Medulla oblongata (tissue), 1 donor: Measurements from ENCODE around the gene ZNF311.

Experiments used
- DNase-seq: peaks from one replicate; pipeline ENCODE4 v3.0.0-alpha.2; 2015; ENCODE audit errors: extremely low spot score

ZNF311 gene

DNA sequence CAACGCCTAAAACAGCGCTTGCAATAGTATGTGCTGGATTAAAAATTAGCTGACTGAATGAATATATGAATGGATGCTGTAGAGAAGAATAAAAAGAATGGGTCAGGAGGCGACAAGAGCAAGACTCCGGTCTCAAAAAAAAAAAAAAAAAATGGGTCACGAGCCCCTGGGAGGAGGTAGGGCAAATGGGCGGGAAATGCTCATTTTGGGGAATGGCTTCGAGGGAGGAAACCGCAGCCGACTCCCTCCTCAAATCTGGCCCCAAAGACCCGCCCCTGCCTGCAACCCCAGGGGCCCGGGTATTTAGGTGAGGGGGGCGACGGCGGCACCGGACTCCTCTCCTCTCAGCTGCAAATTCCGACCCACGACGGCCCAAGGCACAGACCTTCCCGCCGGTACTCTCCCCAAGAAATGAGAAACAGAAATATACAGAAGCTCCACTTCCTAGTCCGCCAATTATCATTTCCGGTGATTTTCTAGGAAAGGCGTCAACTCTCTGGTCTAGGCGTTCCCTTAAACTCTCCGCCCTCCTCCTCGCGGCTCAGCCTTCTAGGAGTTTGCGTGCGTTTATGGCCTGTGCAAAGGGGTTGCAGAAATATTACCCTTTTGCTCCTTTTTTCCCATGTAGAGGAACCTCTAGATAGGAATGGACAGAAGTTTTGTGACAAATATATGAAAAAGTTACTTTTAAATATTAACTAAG lies at the start of gene ZNF311:
Gene ZNF311, minus strand, starts transcription at position 133 of the 703 bp plus-strand sequence. CDS start 1,361 bp downstream, outside the sequence.
- peak; percentile 83 for DNase-seq

- no peak for DNase-seq
Observed at GRCh38 chr6:29051680-29052079, 46.6 kb upstream of the ZNF311 start.

- DNase-seq, result no peak
Observed at GRCh38 chr6:29045075-29045474, 40.0 kb upstream of the ZNF311 start, which contains the start of gene OR2W1. OR2W1 (minus strand) TSS chr6:29045175; CDS start chr6:29045175, 0 bp downstream.

GRCh38 chr6:29035951-29036350 lies 30.8 kb upstream of the ZNF311 start:
- DNase-seq, result no peak

GRCh38 chr6:29028821-29029220 lies 23.7 kb upstream of the ZNF311 start:
- DNase-seq, result no peak

DNA sequence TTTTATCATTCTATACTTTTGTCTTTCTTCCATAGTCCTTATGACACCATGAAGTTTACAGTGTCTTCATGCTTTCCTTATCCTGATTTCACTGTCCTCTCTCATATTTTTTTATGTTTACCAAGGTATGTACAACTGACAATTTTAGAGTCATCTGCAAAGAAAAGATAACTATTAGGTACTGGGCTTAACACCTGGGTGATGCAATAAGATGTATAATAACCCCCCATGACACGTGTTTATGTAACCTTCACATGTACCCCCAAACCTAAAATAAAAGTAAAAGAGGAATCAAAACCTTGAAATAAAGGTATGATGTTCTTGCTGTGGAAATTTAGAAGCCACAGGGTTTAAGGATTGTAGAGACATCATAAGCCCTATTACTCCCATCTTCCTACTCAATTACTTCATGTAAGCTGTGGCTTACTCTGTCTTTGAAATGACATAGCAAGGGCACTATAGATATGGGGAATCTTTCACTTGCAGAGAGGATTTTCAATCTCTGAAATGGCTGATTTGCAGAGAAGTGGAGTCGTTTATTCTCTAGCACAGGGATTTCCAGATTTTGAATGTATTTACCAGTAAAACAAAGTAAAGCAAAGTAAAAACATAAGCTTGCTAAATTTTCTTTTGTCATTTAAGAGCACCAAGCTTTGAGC lies 20.9 kb upstream of the ZNF311 start:
- DNase-seq, result no peak

DNA sequence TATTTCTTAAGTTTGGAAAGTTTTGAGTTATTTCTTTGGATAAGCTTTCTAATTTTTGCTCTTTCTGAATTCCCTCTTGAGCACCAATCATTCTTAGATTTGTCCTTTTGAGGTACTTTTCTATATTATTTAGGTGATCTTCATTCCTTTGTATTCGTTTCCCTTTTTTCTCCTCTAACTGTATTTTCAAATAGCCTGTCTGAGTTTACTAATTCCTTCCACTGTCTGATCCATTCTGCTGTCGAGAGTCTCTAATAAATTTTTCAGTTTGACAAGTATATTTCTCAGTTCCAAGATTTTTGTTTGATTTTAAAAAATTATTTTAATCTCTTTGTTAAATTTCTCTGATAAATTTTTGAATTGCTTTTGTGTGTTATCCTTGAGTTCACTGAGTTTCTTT lies 16.3 kb upstream of the ZNF311 start:
- DNase-seq, result no peak

- no peak for DNase-seq
Observed at GRCh38 chr6:29019629-29020028, 14.5 kb upstream of the ZNF311 start.

DNA sequence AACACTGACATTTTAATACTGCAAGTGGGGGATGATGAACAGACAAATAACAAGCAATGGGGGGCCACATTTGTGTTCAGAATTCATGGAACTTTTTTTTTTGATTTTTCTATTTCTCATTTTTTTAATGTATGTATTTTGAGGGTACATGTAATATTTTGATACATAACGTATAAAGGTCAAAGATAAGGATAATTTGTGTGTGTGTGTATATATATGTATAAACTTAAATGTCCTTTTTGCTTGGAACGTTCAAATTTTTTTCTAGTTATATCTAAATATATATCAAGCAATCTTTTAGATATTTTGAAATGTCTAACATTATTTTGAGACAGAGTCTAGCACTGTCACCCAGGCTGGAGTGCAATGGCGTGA lies 12.3 kb upstream of the ZNF311 start:
- DNase-seq, result no peak

- DNase-seq, result peak; percentile 89
Observed at GRCh38 chr6:29016559-29017427, 11.7 kb upstream of the ZNF311 start.

DNA sequence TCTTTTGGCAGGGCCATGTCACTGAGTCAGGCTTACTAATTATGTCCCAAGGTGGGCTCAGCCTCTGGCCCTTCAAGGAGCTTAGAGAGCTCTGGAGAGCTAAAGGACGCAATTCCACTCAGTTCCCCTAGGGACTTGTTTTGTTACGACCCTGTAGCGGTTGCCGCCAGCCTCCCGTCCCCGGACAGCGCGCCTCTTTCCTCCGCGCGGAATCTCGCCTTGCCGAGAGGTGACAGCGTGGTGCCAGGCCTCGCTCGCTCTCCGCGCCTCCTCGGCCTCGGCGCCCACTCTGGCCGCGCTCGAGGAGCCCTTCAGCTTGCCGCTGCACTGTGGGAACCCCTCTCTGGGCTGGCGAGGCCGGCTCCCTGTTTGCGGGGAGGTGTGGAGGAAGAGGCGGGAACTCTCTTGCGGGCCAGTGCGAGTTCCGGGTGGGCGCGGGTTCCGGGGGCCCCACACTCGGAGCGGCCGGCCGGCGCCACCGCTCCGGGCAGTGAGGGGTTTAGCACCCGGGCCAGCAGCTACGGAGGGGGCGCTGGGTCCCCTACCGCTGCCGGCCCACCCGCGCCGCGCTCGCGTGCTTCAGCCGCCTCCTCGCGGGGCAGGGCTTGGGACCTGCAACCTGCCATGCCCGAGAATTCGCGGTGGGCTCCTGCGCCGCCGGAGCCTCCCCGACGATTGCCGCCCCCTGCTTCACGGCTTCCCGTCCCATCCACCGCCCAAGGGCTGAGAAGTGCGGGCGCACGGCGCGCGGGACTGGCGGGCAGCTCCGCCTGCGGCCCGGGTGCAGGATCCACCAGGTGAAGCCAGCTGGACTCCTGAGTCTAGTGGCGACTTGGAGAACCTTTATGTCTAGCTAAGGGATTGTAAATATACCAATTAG lies 9.9 kb upstream of the ZNF311 start:
- no peak for DNase-seq

- DNase-seq, result peak; percentile 48
Observed at GRCh38 chr6:29011276-29011734, 6.2 kb upstream of the ZNF311 start.

DNA sequence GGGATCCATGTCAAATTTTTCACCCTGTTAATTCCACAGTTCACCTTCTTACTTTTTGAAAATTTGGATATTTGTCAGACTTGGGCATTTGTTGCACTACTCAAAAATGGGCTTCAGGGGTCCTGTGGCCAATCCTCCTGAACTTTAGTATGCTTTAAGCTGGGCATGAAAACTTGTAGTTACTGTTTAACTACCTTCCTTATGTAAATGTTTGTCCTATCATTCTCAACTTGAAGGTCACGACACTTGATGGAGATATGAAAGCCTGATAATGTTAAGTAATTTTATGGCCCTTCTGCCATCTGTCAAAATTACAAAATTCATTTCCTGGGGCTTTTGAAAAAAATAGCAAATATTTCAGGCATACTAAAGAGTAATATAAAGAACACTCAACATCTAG lies 4.2 kb upstream of the ZNF311 start:
- DNase-seq, result no peak

- DNase-seq, result no peak
Observed at GRCh38 chr6:29008089-29008488, 3.0 kb upstream of the ZNF311 start.

- no peak for DNase-seq
Observed at GRCh38 chr6:28996844-28997510, 8.1 kb downstream of the ZNF311 start.

DNA sequence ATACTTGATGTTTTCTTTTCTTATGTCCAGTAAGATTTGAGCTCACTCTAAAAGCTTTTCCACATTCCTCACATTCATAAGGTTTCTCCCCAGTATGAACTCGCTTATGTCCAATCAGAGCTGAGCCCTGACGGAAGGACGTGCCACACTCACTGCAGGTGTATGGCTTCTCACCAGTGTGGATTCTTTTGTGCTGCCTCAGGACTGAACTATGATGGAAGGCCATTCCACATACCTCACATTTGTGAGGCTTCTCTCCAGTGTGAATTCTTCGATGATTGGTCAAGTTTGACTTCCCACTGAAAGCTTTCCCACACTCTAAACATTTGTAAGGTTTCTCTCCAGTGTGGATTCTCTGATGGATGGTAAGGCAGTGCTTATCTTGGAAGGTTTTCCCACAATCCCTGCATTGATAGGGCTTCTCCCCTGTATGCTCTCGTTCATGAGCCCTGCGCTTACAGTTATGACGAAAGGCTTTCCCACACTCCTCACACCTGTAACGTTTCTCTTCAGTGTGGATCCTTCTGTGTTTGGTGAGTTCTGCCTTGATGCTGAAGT lies 9.9 kb downstream of the ZNF311 start:
- no peak for DNase-seq

GRCh38 chr6:28988536-28989311 lies 16.4 kb downstream of the ZNF311 start:
- peak; percentile 13 for DNase-seq

- DNase-seq, result peak; percentile 92
Observed at GRCh38 chr6:28985462-28986164, 19.5 kb downstream of the ZNF311 start.

GRCh38 chr6:28983838-28984237 lies 21.3 kb downstream of the ZNF311 start:
- DNase-seq, result no peak
